A673 (cell line): ENCODE measurements around the gene SFTPB. TPM values are rescaled to one million over a fixed set of nuclear protein-coding genes. Genes with fewer than 3 reads are reported as not detected.

Source experiments
- BruUV-seq: library from RNA; stranded (reverse); fragments of 400-500 nt; replicated peaks from 2 replicates; lab custom pipeline; 2021; lab: Mats Ljungman, UMichigan
- CTCF ChIA-PET: fragments of 300-600 bp; sonication (Branson Sonifier 250); formaldehyde crosslinking; loops from one replicate; lab custom pipeline; 2022; ENCODE audit warnings: antibody characterized with exemption; lab: Charles Lee
- POLR2A ChIA-PET: fragments of 300-600 bp; sonication (Branson Sonifier 250); formaldehyde crosslinking; loops from one replicate; lab custom pipeline; 2022; ENCODE audit warnings: antibody characterized with exemption; ENCODE audit not compliant: low non-redundant PET; lab: Charles Lee
- DNase-seq: peaks from one replicate; pipeline ENCODE4 v3.0.0-alpha.2; 2015; ENCODE audit warnings: low spot score
- H3K27ac ChIP-seq: fragments of 200-600 bp; sonication (generic); 2 replicates; pipeline ENCODE4 v1.5.1; 2016; ENCODE audit warnings: mixed run types, low read depth, mild to moderate bottlenecking, mixed read lengths, antibody characterized with exemption, low read length; ENCODE audit not compliant: poor library complexity, severe bottlenecking
- H3K27me3 ChIP-seq: fragments of 200-600 bp; sonication (generic); replicated peaks from 2 replicates; pipeline ENCODE4 v1.6.1; 2017; ENCODE audit warnings: mixed run types, low read depth, mild to moderate bottlenecking, mixed read lengths, antibody characterized with exemption, low read length; ENCODE audit not compliant: insufficient read depth, poor library complexity
- H3K36me3 ChIP-seq: fragments of 200-600 bp; sonication (generic); 2 replicates; pipeline ENCODE4 v1.6.1; 2016; ENCODE audit warnings: mixed run types, mild to moderate bottlenecking, mixed read lengths, antibody characterized with exemption, low read length; ENCODE audit not compliant: insufficient read depth, poor library complexity, severe bottlenecking
- H3K4me1 ChIP-seq: fragments of 200-600 bp; sonication (generic); 2 replicates; pipeline ENCODE4 v1.6.1; 2017; ENCODE audit warnings: mixed run types, mild to moderate bottlenecking, mixed read lengths, antibody characterized with exemption, low read length; ENCODE audit not compliant: insufficient read depth, poor library complexity, severe bottlenecking
- H3K4me3 ChIP-seq: fragments of 200-600 bp; sonication (generic); 2 replicates; pipeline ENCODE4 v1.5.1; 2016; ENCODE audit warnings: low read depth, mixed run types, mild to moderate bottlenecking, mixed read lengths, low read length; ENCODE audit not compliant: poor library complexity, severe bottlenecking
- H3K9me3 ChIP-seq: fragments of 200-600 bp; sonication (generic); 2 replicates; pipeline ENCODE4 v1.6.1; 2016; ENCODE audit warnings: mixed run types, low read depth, mild to moderate bottlenecking, mixed read lengths, antibody characterized with exemption, low read length; ENCODE audit not compliant: poor library complexity, severe bottlenecking
- EZH2 ChIP-seq: fragments of 200-600 bp; sonication (generic); IDR thresholded peaks from 2 replicates; pipeline ENCODE4 v1.6.1; 2017; ENCODE audit warnings: borderline replicate concordance, low read depth, mild to moderate bottlenecking, mixed read lengths, antibody characterized with exemption, low read length; ENCODE audit not compliant: poor library complexity, severe bottlenecking
- intact Hi-C: fragments of 100-400 bp; cut with micrococcal nuclease; formaldehyde crosslinking; loops from one replicate; pipeline ENCODE4 v1.10.0; 2022; ENCODE audit not compliant: unreplicated experiment
- total RNA-seq: library from RNA; stranded (reverse); gene quantifications from 2 replicates; pipeline ENCODE4 v1.2.3, GENCODE V29; 2021
- TF ChIP-seq, protein P1 (sequence below): fragments of 300-800, 200-600 bp; sonication (generic); conservative IDR thresholded peaks from 2 replicates; pipeline ENCODE4 v1.5.1; 2017; ENCODE audit warnings: low read depth, mild to moderate bottlenecking, antibody characterized with exemption, low read length, moderate library complexity, mixed read lengths

SFTPB gene
- total RNA-seq, 1 experiment from 2014 or later = not detected

GRCh38 chr2:85656468-85656867 lies 11.5 kb downstream of the SFTPB start:
- CTCF ChIA-PET = interaction anchor here (1.0 kb wide), 1 partner anchor 23 kb away, joined by 14 read pairs; no protein-coding TSS in a partner anchor
- Histone ChIP-seq H3K4me3 (no peak overlapping the region), H3K27ac (no peak overlapping the region), H3K27me3 (no peaks in the 10 kb centered on the region), H3K9me3 (no peaks in the 10 kb centered on the region), H3K4me1 (no peaks in the 10 kb centered on the region), H3K36me3 (peaks cover 7% of the 10 kb centered on the region)
- POLR2A ChIA-PET = no interaction called here
- TF ChIP-seq, protein P1, sequence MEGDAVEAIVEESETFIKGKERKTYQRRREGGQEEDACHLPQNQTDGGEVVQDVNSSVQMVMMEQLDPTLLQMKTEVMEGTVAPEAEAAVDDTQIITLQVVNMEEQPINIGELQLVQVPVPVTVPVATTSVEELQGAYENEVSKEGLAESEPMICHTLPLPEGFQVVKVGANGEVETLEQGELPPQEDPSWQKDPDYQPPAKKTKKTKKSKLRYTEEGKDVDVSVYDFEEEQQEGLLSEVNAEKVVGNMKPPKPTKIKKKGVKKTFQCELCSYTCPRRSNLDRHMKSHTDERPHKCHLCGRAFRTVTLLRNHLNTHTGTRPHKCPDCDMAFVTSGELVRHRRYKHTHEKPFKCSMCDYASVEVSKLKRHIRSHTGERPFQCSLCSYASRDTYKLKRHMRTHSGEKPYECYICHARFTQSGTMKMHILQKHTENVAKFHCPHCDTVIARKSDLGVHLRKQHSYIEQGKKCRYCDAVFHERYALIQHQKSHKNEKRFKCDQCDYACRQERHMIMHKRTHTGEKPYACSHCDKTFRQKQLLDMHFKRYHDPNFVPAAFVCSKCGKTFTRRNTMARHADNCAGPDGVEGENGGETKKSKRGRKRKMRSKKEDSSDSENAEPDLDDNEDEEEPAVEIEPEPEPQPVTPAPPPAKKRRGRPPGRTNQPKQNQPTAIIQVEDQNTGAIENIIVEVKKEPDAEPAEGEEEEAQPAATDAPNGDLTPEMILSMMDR = no peak
- no peak for TF ChIP-seq EZH2
- BruUV-seq = no TSS peak
- DNase-seq = no peak
- intact Hi-C loops = no loop called here

DNA sequence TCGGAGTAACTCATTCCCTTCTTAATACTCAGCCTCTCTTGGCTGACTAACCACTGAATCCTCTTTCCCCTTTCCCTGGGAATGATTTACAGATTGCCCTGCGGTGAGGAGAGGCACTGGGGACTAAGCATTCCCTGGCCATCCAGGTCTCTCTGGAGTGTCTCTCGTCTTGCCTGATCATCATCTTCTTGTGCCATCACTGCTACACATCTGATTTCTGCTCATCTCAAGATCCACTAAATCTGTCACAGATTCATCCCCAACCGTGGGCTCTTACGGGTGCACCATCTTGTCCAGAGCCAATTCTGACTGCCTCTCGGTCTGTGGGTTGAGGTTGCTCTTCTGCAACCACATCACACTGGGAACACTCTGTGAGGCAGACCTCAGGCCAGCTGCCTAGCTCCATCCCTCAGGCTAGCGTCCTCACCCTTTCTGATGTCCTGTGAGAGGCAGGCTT lies 12.0 kb downstream of the SFTPB start:
- Histone ChIP-seq H3K9me3 (no peaks in the 10 kb centered on the region), H3K27ac (no peak overlapping the region), H3K36me3 (peaks cover 12% of the 10 kb centered on the region), H3K27me3 (no peaks in the 10 kb centered on the region), H3K4me1 (no peaks in the 10 kb centered on the region), H3K4me3 (no peak overlapping the region)
- DNase-seq = no peak
- ChIA-PET CTCF (no interaction called here), POLR2A (no interaction called here)
- no TSS peak for BruUV-seq
- TF ChIP-seq EZH2 = no peak
- TF ChIP-seq, protein P1 = no peak
- intact Hi-C loops = no loop called here

DNA sequence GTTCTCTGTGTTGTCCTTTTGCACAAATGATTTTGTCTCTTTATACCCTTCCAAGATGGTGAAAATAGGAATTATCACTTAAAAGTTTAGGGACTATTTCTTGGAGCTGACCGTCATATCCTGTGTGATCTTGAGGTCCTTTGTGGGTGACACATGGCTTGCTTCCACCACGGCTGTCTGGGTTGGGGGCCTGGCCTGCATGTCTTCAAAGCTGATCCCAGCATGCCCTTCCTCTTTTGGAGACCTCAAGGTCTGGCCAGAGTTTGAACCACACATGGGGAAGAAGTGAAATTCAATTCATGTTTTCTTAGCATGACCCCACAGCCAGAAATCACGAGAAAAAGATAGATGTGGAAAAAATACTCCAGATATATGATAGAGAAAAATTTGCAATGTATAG lies 14.0 kb downstream of the SFTPB start:
- Histone ChIP-seq H3K4me1 (no peaks in the 10 kb centered on the region), H3K36me3 (peaks cover 23% of the 10 kb centered on the region), H3K27me3 (no peaks in the 10 kb centered on the region), H3K27ac (no peak overlapping the region), H3K4me3 (no peak overlapping the region), H3K9me3 (no peaks in the 10 kb centered on the region)
- no peak for DNase-seq
- TF ChIP-seq EZH2 = no peak
- TF ChIP-seq, protein P1 = no peak
- intact Hi-C loops = no loop called here
- ChIA-PET CTCF (no interaction called here), POLR2A (interaction anchor here (0.7 kb wide), 1 partner anchor 462 kb away, joined by 4 read pairs; no protein-coding TSS in a partner anchor)
- BruUV-seq = no TSS peak
